DOHH2 (cell line): ENCODE measurements around the gene CLMN.

Experiments
- H3F3A ChIP-seq: fragments of 200-600 bp; sonication (generic), shearing (Covaris generic); 2 replicates; pipeline ENCODE4 v1.6.0; 2016; ENCODE audit warnings: antibody characterized with exemption, mild to moderate bottlenecking; ENCODE audit not compliant: control insufficient read depth, insufficient read depth
- H3K27ac ChIP-seq: fragments of 200-600 bp; sonication (generic); 2 replicates; pipeline ENCODE4 v1.5.1; 2014; ENCODE audit warnings: low read depth, mild to moderate bottlenecking, low read length, moderate library complexity
- H3K27me3 ChIP-seq: fragments of 200-600 bp; sonication (generic); 2 replicates; pipeline ENCODE4 v1.6.1; 2014; ENCODE audit warnings: mild to moderate bottlenecking, low read length, mixed read lengths; ENCODE audit not compliant: control insufficient read depth
- H3K36me3 ChIP-seq: fragments of 200-600 bp; sonication (generic); 2 replicates; pipeline ENCODE4 v1.6.1; 2014; ENCODE audit warnings: mild to moderate bottlenecking, low read length, moderate library complexity, mixed read lengths; ENCODE audit not compliant: control insufficient read depth
- H3K4me1 ChIP-seq: fragments of 200-600 bp; sonication (generic); 2 replicates; pipeline ENCODE4 v1.6.1; 2014; ENCODE audit warnings: mild to moderate bottlenecking, low read length, mixed read lengths; ENCODE audit not compliant: control insufficient read depth
- H3K4me2 ChIP-seq: fragments of 200-600 bp; sonication (generic); 2 replicates; pipeline ENCODE4 v1.6.0; 2014; ENCODE audit warnings: mild to moderate bottlenecking, low read length, moderate library complexity
- H3K4me3 ChIP-seq: fragments of 200-600 bp; sonication (generic); 2 replicates; pipeline ENCODE4 v1.5.1; 2014; ENCODE audit warnings: mild to moderate bottlenecking, low read length, mixed read lengths
- H3K79me2 ChIP-seq: fragments of 200-600 bp; sonication (generic); 2 replicates; pipeline ENCODE4 v1.6.1; 2014; ENCODE audit warnings: mild to moderate bottlenecking, low read length, mixed read lengths; ENCODE audit not compliant: control insufficient read depth
- H3K9me2 ChIP-seq: fragments of 200-600 bp; sonication (generic); replicated peaks from 2 replicates; pipeline ENCODE4 v1.6.1; 2014; ENCODE audit warnings: mild to moderate bottlenecking, low read length, mixed read lengths; ENCODE audit not compliant: control insufficient read depth
- H3K9me3 ChIP-seq: fragments of 200-600 bp; sonication (generic); 2 replicates; pipeline ENCODE4 v1.6.1; 2014; ENCODE audit warnings: antibody characterized with exemption, low read length, mixed read lengths; ENCODE audit not compliant: control insufficient read depth, insufficient read depth
- H4K20me1 ChIP-seq: fragments of 200-600 bp; sonication (generic); 2 replicates; pipeline ENCODE4 v1.6.0; 2014; ENCODE audit warnings: low read depth, mild to moderate bottlenecking, antibody characterized with exemption, low read length, moderate library complexity; ENCODE audit not compliant: control insufficient read depth, insufficient read depth
- EZH2phosphoT487 ChIP-seq: fragments of 200-600 bp; sonication (generic); IDR thresholded peaks from 2 replicates; pipeline ENCODE4 v1.6.1; 2017; ENCODE audit warnings: borderline replicate concordance, mild to moderate bottlenecking, antibody characterized with exemption, low read length, moderate library complexity, mixed read lengths
- TF ChIP-seq, protein P1 (sequence below): fragments of 200-600 bp; sonication (generic); IDR thresholded peaks from one replicate; pipeline ENCODE4 v1.5.1; 2014; ENCODE audit warnings: antibody characterized with exemption, mild to moderate bottlenecking, low read depth, low read length; ENCODE audit not compliant: poor library complexity, severe bottlenecking

The CLMN gene

DNA sequence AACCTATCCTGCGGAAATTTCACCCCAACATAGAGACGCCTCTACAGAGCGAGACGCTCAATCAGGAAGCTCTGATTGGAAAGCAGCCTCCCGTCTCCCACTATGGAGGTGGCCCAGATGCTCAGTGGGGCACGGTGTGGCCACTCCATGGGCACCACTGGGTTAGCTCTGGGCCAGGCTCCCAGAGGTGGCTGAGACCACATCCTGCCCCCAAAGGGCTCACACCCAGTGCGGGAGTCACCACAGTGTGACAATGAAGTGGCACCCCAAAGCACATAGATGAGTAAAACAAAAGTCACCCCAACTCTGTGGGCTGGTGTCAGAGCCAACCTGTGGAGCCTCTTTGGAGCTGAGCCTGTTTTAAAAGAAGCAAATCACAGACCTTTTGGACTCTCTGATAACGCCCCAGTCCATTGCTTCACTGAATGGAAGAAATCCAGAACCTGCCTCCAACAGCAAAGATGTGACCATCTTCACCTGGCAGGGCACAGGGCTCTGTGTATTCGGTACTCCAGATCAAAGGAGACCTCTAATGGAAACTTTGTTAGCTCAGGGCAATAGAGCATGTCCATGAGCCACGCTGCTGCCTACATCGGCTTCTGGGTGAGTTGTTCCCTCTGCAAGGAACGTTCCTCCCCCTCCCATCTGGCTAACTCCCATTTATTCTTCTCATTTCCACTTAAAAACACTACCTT is 19.6 kb downstream of the CLMN start:
- no peaks in the 10 kb centered on the region for H3K9me3 ChIP-seq
- no peaks in the 10 kb centered on the region for H3K4me1 ChIP-seq
- H4K20me1 ChIP-seq, result no peaks in the 10 kb centered on the region
- H3K9me2 ChIP-seq, result no peaks in the 10 kb centered on the region
- H3K4me3 ChIP-seq, result no peak overlapping the region
- TF ChIP-seq, protein P1, sequence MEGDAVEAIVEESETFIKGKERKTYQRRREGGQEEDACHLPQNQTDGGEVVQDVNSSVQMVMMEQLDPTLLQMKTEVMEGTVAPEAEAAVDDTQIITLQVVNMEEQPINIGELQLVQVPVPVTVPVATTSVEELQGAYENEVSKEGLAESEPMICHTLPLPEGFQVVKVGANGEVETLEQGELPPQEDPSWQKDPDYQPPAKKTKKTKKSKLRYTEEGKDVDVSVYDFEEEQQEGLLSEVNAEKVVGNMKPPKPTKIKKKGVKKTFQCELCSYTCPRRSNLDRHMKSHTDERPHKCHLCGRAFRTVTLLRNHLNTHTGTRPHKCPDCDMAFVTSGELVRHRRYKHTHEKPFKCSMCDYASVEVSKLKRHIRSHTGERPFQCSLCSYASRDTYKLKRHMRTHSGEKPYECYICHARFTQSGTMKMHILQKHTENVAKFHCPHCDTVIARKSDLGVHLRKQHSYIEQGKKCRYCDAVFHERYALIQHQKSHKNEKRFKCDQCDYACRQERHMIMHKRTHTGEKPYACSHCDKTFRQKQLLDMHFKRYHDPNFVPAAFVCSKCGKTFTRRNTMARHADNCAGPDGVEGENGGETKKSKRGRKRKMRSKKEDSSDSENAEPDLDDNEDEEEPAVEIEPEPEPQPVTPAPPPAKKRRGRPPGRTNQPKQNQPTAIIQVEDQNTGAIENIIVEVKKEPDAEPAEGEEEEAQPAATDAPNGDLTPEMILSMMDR, result no peak
- H3F3A ChIP-seq, result no peaks in the 10 kb centered on the region
- H3K4me2 ChIP-seq, result no peak overlapping the region
- H3K27ac ChIP-seq, result no peak overlapping the region
- H3K27me3 ChIP-seq, result peaks cover 19% of the 10 kb centered on the region
- no peaks in the 10 kb centered on the region for H3K36me3 ChIP-seq
- H3K79me2 ChIP-seq, result no peaks in the 10 kb centered on the region

DNA sequence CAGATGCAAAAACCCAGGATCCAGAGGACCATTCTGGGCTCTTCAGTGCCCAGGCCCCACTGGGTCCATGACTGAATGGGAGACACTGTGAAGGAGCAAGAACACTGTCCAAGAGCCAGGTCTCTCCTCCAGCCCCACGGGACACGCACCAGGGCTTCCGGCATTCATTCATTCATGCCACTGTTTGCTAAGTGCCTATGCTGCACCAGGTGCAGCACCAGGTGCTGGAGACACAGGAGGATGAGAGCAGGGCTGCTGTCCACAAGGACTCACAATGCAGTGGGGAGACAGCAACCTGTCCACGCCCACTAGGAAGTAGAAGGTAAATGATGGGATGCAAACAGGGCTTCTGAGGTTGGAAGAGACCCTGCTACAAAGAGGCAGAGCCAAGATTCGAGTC is 20.4 kb downstream of the CLMN start:
- TF ChIP-seq EZH2phosphoT487, result no peak
- TF ChIP-seq, protein P1, result no peak
- H3K4me2 ChIP-seq, result no peak overlapping the region
- H3K9me2 ChIP-seq, result no peaks in the 10 kb centered on the region
- no peaks in the 10 kb centered on the region for H3F3A ChIP-seq
- no peaks in the 10 kb centered on the region for H3K36me3 ChIP-seq
- H3K4me3 ChIP-seq, result no peak overlapping the region
- H3K9me3 ChIP-seq, result no peaks in the 10 kb centered on the region
- H3K27me3 ChIP-seq, result peaks cover 19% of the 10 kb centered on the region
- H3K4me1 ChIP-seq, result no peaks in the 10 kb centered on the region
- H4K20me1 ChIP-seq, result no peaks in the 10 kb centered on the region
- no peak overlapping the region for H3K27ac ChIP-seq
- H3K79me2 ChIP-seq, result no peaks in the 10 kb centered on the region

DNA sequence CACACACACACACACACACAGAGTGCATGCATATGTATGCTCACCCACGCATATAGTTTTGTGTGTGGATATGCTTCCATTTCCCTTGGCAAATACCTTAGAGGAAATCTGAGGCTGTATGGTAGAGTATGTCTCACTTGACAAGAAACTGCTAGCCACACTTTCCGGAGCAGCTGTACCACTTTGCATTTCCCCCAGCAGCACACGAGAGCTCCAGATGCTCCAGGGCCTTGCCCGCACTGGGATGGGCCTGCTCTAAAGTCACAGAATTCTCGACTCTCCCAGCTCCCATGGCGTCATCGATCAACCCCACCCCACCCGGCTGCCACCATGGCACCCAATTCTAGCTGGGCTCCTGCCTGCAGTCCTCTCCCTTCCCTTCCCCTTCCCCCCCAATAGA is 21.9 kb downstream of the CLMN start:
- H3K27me3 ChIP-seq, result peaks cover 10% of the 10 kb centered on the region
- H3K9me3 ChIP-seq, result no peaks in the 10 kb centered on the region
- H3F3A ChIP-seq, result no peaks in the 10 kb centered on the region
- no peaks in the 10 kb centered on the region for H3K36me3 ChIP-seq
- H3K79me2 ChIP-seq, result no peaks in the 10 kb centered on the region
- H3K4me3 ChIP-seq, result no peak overlapping the region
- no peaks in the 10 kb centered on the region for H3K9me2 ChIP-seq
- H3K4me2 ChIP-seq, result no peak overlapping the region
- no peak overlapping the region for H3K27ac ChIP-seq
- no peaks in the 10 kb centered on the region for H4K20me1 ChIP-seq
- TF ChIP-seq EZH2phosphoT487, result no peak
- TF ChIP-seq, protein P1, result no peak
- no peaks in the 10 kb centered on the region for H3K4me1 ChIP-seq
